OCI-LY1 (cell line): Measurements from ENCODE around the gene KEAP1.

Experiments used
- H2AFZ ChIP-seq: fragments of 200-600 bp; sonication (generic), shearing (Covaris generic); 2 replicates; pipeline ENCODE4 v1.6.0; 2014; ENCODE audit warnings: antibody characterized with exemption, mild to moderate bottlenecking, low read length
- H3F3A ChIP-seq: fragments of 200-600 bp; sonication (generic), shearing (Covaris generic); 2 replicates; pipeline ENCODE4 v1.6.0; 2014; ENCODE audit warnings: mild to moderate bottlenecking, antibody characterized with exemption, low read length, moderate library complexity; ENCODE audit not compliant: insufficient read depth
- H3K27ac ChIP-seq: fragments of 200-600 bp; sonication (generic); 2 replicates; pipeline ENCODE4 v1.5.1; 2014; ENCODE audit warnings: low read length, mixed run types, mild to moderate bottlenecking, low read depth; ENCODE audit not compliant: poor library complexity, severe bottlenecking
- H3K27me3 ChIP-seq: fragments of 200-600 bp; sonication (generic); 2 replicates; pipeline ENCODE4 v1.6.0; 2014; ENCODE audit warnings: antibody characterized with exemption, mild to moderate bottlenecking, low read length, moderate library complexity; ENCODE audit not compliant: insufficient read depth
- H3K36me3 ChIP-seq: fragments of 200-600 bp; sonication (generic); 2 replicates; pipeline ENCODE4 v1.6.1; 2014; ENCODE audit warnings: mild to moderate bottlenecking, antibody characterized with exemption, low read length, moderate library complexity, mixed read lengths; ENCODE audit not compliant: insufficient read depth
- H3K4me1 ChIP-seq: fragments of 200-600 bp; sonication (generic); 2 replicates; pipeline ENCODE4 v1.5.1; 2014; ENCODE audit warnings: mild to moderate bottlenecking, low read length, moderate library complexity; ENCODE audit not compliant: insufficient read depth, severe bottlenecking
- H3K4me2 ChIP-seq: fragments of 200-600 bp; sonication (generic), shearing (Covaris generic); 2 replicates; pipeline ENCODE4 v1.6.1; 2014; ENCODE audit warnings: low read length
- H3K4me3 ChIP-seq: fragments of 200-600 bp; sonication (generic); 2 replicates; pipeline ENCODE4 v1.5.1; 2014; ENCODE audit warnings: low read length, low read depth, mild to moderate bottlenecking, mixed read lengths; ENCODE audit not compliant: poor library complexity, severe bottlenecking
- H3K79me2 ChIP-seq: fragments of 200-600 bp; shearing (Covaris generic); 2 replicates; pipeline ENCODE4 v1.6.1; 2016; ENCODE audit warnings: mixed run types, low read length, mixed read lengths; ENCODE audit not compliant: insufficient read depth
- H3K9ac ChIP-seq: fragments of 200-600 bp; sonication (generic), shearing (Covaris generic); 2 replicates; pipeline ENCODE4 v1.6.1; 2014; ENCODE audit warnings: mild to moderate bottlenecking, low read length, mixed read lengths
- H3K9me2 ChIP-seq: fragments of 200-600 bp; sonication (generic), shearing (Covaris generic); 2 replicates; pipeline ENCODE4 v1.6.1; 2014; ENCODE audit warnings: low read depth, mild to moderate bottlenecking, low read length, mixed read lengths
- H3K9me3 ChIP-seq: fragments of 200-600 bp; shearing (Covaris generic); 2 replicates; pipeline ENCODE4 v1.6.1; 2014; ENCODE audit warnings: low read length, mixed read lengths
- H4K20me1 ChIP-seq: fragments of 200-600 bp; sonication (generic), shearing (Covaris generic); 2 replicates; pipeline ENCODE4 v1.6.0; 2016; ENCODE audit warnings: mild to moderate bottlenecking, low read length; ENCODE audit not compliant: insufficient read depth
- CTCF ChIP-seq: fragments of 200-600 bp; sonication (generic), shearing (Covaris generic); IDR thresholded peaks from 2 replicates; pipeline ENCODE4 v1.5.1; 2017; ENCODE audit warnings: mild to moderate bottlenecking, antibody characterized with exemption, low read length, moderate library complexity, mixed read lengths
- EZH2 ChIP-seq: fragments of 200-600 bp; sonication (generic), shearing (Covaris generic); IDR thresholded peaks from 2 replicates; pipeline ENCODE4 v1.8.0; 2017; ENCODE audit warnings: borderline replicate concordance, mixed run types, mild to moderate bottlenecking, antibody characterized with exemption, low read length, moderate library complexity, mixed read lengths

Gene KEAP1

GRCh38 chr19:10468133-10468532, 35.0 kb downstream of the KEAP1 start:
- no peaks in the 10 kb centered on the region for H4K20me1 ChIP-seq
- no peaks in the 10 kb centered on the region for H3K9me3 ChIP-seq
- H3K36me3 ChIP-seq = no peaks in the 10 kb centered on the region
- H3K4me1 ChIP-seq = no peaks in the 10 kb centered on the region
- H3K27ac ChIP-seq = no peak overlapping the region
- no peaks in the 10 kb centered on the region; the same call in none of the 2 replicates for H3K27me3 ChIP-seq
- H3K79me2 ChIP-seq = no peaks in the 10 kb centered on the region
- no peak overlapping the region for H3K9ac ChIP-seq
- no peaks in the 10 kb centered on the region for H3F3A ChIP-seq
- no peaks in the 10 kb centered on the region for H3K9me2 ChIP-seq
- H3K4me2 ChIP-seq = no peak overlapping the region
- no peak for TF ChIP-seq CTCF
- no peak for TF ChIP-seq EZH2
- no peak overlapping the region for H3K4me3 ChIP-seq
- no peak overlapping the region for H2AFZ ChIP-seq

GRCh38 chr19:10467104-10467706, 36.0 kb downstream of the KEAP1 start:
- Histone ChIP-seq H3K36me3 (no peaks in the 10 kb centered on the region), H4K20me1 (no peaks in the 10 kb centered on the region), H2AFZ (no peak overlapping the region), H3K79me2 (no peaks in the 10 kb centered on the region), H3K9me2 (no peaks in the 10 kb centered on the region), H3K27ac (no peak overlapping the region), H3K9ac (no peak overlapping the region), H3K4me1 (no peaks in the 10 kb centered on the region), H3K4me3 (no peak overlapping the region), H3F3A (no peaks in the 10 kb centered on the region), H3K9me3 (no peaks in the 10 kb centered on the region), H3K27me3 (no peaks in the 10 kb centered on the region; the same call in none of the 2 replicates), H3K4me2 (no peak overlapping the region)
- TF ChIP-seq CTCF = no peak
- TF ChIP-seq EZH2 = no peak

- Histone ChIP-seq H3K4me3 (no peak overlapping the region), H3K4me1 (peaks cover 5% of the 10 kb centered on the region), H2AFZ (no peak overlapping the region), H3F3A (no peaks in the 10 kb centered on the region), H3K27me3 (no peaks in the 10 kb centered on the region; the same call in none of the 2 replicates), H3K79me2 (no peaks in the 10 kb centered on the region), H3K4me2 (no peak overlapping the region), H4K20me1 (no peaks in the 10 kb centered on the region), H3K27ac (no peak overlapping the region), H3K9me2 (no peaks in the 10 kb centered on the region), H3K36me3 (no peaks in the 10 kb centered on the region), H3K9me3 (no peaks in the 10 kb centered on the region), H3K9ac (no peak overlapping the region)
- TF ChIP-seq CTCF (no peak), EZH2 (no peak)
Observed at GRCh38 chr19:10464456-10464855, 38.7 kb downstream of the KEAP1 start.
